Measurements from ENCODE around the gene EMD.

GRCh38 chrX:154411981-154412340 is 32.9 kb downstream of the EMD start:
- TF ChIP-seq CTCF (IDR thresholded peaks at IDR 0.05 in 8 of 11, conservative IDR thresholded peaks at IDR 0.05 in 3 of 11) (no peak), POLR2A (IDR thresholded peaks at IDR 0.05) (no peak), POLR2AphosphoS5 (IDR thresholded peaks at IDR 0.05) (peak in 2 of 3 donors; percentile 51 to 68)
